Loucy (cell line): ENCODE results near the gene TNFRSF11A.

ENCODE experiments used
- EZH2phosphoT487 ChIP-seq: fragments of 200-600 bp; IDR thresholded peaks from 2 replicates; pipeline ENCODE4 v1.6.1; 2018; ENCODE audit warnings: antibody characterized with exemption, mild to moderate bottlenecking, moderate library complexity, borderline replicate concordance
- TF ChIP-seq, protein P1 (sequence below): fragments of 200-600 bp; sonication (generic); conservative IDR thresholded peaks from 2 replicates; pipeline ENCODE4 v1.5.1; 2014; ENCODE audit warnings: mild to moderate bottlenecking, antibody characterized with exemption, low read length

GRCh38 chr18:62420513-62421209 lies 95.6 kb downstream of the TNFRSF11A start:
- TF ChIP-seq, protein P1, sequence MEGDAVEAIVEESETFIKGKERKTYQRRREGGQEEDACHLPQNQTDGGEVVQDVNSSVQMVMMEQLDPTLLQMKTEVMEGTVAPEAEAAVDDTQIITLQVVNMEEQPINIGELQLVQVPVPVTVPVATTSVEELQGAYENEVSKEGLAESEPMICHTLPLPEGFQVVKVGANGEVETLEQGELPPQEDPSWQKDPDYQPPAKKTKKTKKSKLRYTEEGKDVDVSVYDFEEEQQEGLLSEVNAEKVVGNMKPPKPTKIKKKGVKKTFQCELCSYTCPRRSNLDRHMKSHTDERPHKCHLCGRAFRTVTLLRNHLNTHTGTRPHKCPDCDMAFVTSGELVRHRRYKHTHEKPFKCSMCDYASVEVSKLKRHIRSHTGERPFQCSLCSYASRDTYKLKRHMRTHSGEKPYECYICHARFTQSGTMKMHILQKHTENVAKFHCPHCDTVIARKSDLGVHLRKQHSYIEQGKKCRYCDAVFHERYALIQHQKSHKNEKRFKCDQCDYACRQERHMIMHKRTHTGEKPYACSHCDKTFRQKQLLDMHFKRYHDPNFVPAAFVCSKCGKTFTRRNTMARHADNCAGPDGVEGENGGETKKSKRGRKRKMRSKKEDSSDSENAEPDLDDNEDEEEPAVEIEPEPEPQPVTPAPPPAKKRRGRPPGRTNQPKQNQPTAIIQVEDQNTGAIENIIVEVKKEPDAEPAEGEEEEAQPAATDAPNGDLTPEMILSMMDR, result no peak
- no peak for TF ChIP-seq EZH2phosphoT487
